A204.1 (cell line): ENCODE results near the gene OBP2A.
"Not testable (repeated sequence)": the region's sequence is repeated elsewhere in the genome, so short reads cannot be mapped to it uniquely, and the experiment has no call there.

Source experiments
- FAIRE-seq: peaks from 2 replicates; lab custom pipeline; 2012; peaks lifted over from hg19 to GRCh38; lab: Jason Lieb, UNC

The OBP2A gene

DNA sequence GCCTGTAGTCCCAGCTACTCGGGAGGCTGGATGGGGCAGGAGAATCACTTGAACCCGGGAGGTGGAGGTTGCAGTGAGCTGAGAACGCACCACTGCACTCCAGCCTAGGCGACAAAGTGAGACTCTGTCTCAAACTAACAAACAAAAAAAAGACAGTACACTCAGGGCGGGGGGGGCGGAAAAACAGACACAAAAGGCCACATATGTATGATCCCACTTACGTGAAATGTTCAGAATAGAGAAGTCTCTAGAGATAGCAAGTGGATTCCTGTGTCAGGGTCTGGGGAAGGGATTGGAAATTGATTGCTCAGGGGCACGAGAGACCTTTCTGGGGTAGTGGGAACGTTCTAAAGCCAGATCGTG lies 33.7 kb upstream of the OBP2A start:
- FAIRE-seq: no peak

DNA sequence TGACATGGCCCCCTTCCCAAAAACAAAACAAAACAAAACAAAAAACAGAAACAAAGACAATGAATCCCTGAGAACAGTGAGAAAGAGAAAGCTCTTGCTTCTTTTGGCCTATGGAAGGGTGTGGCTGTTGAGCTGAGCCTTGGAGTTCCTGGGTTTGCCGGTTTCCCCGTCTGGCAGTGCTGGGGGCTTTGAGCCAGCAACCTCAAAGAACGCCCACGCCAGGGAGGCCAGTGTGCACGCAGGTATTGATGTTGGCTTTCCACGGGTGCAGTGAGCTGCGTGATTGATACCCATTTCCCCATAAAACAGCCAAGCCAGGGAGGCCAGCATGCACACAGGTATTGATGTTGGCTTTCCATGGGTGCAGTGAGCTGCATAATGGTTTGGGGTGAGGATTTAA lies 33.0 kb upstream of the OBP2A start:
- no peak for FAIRE-seq

DNA sequence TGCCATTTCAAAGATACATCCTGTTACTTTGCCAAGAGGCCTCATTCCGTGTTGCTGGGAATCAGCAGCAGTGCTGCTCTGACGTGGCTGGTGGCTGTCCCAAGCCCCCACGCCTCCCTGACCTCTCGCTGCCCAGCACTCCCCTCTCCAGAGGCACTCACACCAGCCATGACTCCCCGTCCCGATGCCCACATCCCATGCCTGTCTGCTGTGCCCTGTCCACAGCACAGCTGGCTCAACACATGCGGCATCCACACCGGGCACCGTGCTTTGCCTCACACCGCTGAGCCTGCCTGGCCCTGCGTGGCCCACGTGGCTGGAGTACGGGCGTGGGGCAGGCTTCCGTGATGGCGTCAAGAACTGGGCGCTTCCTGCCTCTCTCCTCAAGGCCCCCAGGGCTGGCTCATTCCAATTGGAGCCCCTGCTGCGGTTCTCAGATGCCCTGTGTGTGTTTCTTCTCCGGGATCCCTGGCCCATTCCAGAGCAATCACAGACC lies 32.5 kb upstream of the OBP2A start:
- no peak for FAIRE-seq

DNA sequence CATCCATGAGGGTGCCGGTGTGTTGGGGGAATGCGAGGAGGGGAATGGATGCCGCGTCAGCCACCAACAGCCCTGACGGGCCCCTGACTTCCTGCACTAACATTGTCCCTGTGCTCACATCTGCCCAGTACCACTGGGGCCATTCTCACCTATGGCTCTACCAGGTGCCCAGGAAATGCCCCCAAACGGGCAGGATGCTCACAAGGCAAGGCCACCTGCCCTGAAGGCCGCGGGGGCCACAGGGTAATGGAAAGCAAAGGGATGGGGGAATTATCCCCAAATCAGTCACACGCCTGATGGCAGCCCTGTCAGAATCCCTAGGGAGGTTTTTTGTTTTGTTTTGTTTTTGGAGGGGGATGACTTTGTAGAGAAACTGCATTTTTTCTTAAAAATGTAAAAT lies 32.0 kb upstream of the OBP2A start:
- not testable (repeated sequence) for FAIRE-seq

DNA sequence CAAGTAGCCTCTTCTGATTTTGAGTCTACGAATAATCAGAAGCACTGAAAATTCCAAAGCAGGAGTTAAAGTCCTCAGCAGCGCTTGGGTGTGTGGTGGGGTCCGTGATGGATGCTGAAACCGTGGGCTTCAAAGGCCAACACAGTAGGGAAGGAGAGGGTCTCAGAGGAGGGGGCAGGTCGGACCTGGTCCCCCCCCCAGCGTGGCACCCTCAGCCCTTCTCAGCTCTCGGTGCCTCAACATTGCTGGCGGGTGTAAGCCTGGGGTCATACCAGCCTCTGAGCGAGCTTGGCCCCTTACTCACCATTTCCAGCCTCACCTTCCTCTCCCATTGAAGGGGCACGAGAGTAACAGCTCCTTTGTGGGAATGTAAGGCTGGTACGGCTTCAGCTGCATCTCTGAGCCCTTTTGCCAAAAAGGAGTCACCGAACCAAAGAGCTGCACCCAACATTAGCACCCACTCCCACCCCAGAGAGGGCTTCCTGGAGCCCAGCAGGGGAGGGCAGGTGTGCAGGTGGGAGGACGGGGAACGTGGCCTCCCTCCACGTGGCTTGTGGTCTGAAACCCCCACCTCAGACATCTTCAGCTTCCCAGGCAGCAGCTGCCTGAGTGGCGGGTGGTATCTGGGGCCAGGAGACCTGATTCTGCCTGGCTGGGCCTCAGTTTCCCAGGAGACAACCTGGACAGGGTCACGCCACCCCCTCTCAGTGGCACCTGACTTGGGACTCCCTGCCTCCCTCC lies 31.4 kb upstream of the OBP2A start:
- no peak for FAIRE-seq

DNA sequence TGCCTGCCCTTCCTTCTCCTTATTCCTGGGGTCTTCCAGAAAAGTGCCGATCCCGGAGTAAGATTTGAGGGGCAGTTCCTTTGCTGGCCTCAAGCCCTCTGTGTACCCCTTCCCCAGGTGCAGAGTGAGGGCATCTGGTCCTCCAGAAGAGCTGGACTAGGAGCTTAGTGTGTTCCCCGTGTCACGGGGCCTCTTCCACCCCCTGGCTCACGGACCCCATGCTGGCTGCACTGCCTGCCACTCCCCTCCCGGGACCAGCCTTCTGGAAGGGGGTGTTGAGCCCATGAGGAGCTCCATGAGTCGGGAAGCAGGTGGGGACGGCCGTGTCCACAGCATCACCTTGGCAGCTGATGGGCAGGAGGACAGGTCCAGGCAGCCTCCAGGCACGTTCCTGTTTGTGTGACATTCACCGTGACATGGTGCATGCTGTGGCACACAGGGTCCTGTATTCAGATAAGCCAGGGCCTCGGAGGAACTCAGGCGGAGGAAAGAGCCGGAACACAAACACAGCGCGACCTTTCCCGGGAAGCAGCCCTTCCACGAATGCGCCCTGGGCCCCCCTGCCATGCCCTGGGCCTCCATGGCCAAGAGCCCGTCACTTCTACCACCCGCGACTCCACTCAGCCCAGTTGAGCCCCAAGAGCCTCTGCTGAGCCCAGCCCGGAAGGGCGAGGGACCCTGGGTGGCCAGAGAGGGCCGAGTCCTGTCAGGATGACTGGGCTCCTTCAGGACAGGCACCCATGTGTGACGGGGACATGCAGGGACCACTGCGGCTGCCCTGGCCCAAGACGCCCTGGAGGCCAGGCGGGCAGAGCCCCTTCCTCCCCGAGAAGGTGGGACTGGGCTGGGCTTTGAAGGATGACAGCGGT lies 30.6 kb upstream of the OBP2A start:
- no peak for FAIRE-seq

DNA sequence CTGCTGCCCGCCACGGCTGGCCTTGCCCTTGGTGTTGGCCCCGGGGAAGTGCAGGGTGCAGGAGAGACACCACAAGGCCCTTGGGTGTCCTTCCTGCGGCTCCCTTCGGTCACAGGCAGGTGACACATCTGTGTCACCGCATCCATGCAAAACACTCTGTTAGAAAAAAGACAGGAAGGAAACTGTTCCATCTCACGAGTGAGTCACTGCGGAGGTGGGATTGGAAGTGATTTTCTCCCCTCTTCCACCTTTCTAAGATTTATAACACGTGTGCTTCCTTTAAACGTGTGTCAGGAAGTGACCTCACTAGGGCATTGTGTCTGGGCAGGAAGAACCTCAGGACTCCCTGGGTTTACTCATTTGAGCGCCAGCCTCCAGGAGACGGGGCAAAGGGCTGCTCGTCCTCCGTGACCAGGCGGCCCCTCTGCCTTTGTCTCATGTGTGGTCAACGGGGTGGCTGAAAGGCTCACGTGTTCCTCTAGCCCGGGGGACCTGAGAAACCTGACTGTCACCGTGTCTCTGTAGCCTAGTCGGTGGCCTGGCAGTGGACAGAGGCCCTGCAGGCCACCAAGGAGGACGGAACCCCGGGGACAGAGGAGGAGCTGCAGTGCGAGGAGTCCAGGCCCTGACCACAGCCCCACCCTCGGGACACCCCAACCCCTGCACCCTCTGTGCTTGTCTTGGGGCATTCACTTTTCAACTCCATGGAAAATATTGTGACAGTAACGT lies 29.6 kb upstream of the OBP2A start:
- FAIRE-seq: no peak

DNA sequence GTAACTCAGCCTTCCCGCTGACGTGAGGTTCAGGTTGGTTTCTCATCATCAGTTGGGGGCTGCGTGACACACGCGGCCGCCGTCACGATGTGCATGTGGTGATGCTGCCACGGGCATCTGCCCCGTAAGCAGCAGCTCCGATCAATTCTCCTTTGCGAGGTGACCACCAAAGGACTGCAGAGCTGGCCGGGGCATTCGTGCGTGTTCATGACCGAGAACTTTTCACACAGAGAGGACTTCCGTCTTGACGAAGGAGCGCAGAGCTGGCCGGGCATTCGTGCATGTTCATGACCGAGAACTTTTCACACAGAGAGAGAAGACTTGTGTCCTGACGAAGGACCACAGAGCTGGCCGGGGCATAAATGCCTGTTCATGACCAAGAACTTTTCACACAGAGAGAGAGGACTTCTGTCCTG lies 28.5 kb upstream of the OBP2A start:
- no peak for FAIRE-seq

DNA sequence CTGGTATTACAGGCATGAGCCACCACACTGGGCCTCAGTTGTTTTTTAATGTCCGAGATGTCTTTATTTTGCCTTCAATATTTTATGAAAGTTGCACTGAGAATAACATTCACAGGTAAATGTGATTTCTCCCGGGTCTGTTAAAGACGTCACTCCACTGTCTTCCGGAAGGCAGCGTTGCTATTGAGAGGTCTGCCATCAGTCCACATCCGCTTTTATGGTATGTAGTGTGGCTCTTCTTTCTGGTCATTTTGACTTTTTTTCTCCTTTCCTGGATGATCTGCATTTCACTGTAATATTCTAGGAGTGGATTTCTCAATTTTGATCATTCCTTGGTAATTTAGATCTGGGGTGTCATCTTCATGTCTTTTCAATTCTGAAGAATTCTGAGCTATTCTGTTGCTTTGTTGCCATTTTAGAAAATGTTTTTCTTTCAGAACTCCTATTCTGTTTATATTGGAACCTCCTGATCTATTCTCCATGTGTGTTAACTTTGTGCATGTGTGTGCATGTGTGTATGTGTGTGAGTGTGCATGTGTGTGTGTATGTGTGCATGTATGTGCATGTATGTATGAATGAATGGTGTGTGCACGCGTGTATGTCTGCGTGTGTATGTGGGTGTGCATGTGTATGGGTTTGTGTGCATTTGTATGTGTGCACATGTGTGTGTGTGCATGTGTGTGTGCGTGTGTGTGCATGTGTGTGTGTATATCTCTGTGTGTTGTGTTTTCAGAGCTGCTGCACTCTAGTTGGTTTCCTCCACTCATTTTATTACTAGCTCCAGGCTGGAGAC lies 26.6 kb upstream of the OBP2A start:
- FAIRE-seq: no peak

DNA sequence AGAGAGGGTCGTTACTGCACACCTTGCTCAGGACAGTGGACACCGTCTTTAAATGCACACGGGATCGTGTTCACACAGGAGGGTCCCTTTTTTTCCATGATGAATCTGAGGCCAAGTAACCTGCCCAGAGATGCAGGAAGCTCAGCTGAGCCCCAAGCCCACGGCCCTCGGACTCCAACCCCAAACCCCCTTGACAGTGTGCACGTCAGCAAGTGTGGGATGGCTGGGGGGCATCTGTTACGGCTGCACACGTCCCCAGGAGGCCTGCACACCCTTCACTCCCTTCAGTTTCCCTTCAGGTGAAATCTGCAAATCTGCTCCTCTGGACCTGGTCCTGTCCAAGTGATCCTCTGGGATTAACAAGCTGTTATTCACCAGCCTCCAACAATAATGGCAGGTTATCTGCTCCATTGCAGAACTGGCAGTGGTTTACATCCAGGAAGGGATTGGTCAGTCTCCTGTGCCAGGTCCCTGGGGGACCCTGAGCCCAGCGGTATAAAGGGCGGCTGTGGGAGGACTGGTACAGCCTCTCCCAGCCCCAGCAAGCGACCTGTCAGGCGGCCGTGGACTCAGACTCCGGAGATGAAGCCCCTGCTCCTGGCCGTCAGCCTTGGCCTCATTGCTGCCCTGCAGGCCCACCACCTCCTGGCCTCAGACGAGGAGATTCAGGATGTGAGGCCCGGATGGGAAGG lies 24.9 kb upstream of the OBP2A start, which contains the start of gene LCN1:
Gene LCN1 (plus strand): TSS at position 525 of the 692 bp plus-strand sequence. CDS start 58 bp downstream, at position 583.
- no peak for FAIRE-seq

DNA sequence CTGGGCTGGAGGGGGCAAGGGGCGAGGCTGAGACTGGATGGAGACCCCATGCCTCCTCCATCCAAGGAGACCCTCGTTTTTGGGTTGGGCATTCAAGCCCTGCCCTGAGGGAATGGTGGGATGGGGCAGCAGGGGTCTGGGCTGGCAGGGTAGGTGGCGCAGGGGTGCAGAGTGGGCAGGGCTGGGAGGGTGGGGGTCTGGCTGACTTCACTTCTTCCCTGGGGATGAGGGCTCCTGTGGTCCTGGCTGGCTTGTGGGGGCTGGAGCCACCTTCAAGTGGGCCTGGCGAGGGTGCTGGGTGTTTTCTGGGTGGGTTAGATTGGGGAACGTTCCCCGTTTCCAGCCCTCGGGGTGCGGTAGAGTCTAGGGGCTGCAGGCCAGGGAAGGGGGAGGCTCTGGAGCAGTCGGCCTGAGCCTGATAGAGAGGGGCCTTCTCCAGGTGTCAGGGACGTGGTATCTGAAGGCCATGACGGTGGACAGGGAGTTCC lies 24.3 kb upstream of the OBP2A start:
- no peak for FAIRE-seq

DNA sequence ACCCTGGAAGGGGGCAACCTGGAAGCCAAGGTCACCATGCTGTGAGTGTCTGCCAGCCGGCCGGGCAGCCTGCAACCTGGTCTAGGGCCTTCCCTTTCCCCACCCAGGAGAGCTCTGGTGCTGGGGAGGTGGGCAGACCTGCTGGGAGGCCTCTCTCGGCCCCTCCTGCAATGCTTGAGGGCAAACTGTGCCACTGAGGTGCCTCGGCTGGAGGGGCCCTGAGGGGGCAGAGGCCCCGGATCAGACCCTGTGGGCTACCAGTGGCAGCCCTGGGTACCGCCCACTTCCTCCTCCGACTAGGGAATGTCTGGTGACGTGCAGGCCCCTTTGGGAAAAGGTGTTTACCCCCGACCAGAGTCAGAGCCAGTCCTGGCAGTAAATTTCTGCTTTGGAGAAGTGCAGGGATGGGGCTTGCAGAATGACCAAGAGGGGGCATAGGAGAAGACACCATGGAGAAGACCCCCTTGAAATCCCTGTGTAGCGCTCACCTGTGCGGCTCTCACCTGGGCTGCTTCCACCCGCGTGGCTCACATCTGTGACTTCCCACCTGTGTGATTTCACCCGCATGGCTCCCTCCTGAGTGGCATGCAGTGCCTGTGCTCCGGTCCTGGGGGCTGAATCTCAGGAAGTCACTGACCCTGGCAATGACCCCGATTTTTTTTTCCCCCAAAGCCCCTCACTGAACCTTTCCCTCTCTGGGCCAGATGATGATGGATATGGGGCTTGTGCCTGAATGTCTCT lies 23.6 kb upstream of the OBP2A start:
- no peak for FAIRE-seq

DNA sequence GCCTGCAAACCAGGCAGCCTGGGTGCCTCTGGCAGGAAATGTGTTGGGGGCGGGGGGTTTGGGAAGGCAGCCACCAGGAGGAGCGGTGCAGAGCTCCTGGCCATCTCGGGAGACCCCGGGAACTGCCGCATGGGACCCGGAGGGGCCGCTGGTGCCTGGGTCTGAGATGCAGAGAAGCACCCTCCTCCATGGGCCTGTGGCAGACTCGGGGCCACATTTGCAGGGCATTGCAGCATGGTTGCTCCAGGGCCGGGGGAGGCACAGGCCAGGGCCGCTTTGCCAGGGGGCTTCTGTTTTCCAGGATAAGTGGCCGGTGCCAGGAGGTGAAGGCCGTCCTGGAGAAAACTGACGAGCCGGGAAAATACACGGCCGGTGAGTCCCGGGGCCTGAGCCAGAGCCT lies 23.0 kb upstream of the OBP2A start:
- no peak for FAIRE-seq

DNA sequence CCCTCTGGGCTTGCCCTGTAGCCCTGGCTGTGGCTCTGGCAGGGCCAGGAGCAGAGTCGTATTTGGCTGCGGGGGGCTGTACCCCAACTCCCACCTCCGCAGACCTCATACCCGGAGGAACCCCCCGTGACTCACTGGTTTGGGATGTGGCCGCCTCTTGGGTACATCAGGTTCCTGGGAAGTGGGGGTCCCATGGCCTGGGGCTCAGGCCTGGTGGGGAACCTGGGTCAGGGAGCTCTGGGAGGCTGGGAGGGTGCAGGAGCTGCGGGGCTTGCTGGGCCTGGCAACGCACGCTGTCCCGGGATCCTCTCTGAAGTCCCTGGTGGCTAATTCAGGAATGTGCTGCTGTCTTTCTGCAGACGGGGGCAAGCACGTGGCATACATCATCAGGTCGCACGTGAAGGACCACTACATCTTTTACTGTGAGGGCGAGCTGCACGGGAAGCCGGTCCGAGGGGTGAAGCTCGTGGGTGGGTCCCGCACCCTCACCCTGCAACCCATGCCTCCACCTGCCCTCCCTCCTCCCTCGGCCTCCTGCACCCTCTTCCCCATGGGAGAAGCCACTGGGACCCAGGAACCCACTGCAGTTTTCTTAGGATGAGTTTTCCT lies 22.3 kb upstream of the OBP2A start:
- FAIRE-seq: no peak

DNA sequence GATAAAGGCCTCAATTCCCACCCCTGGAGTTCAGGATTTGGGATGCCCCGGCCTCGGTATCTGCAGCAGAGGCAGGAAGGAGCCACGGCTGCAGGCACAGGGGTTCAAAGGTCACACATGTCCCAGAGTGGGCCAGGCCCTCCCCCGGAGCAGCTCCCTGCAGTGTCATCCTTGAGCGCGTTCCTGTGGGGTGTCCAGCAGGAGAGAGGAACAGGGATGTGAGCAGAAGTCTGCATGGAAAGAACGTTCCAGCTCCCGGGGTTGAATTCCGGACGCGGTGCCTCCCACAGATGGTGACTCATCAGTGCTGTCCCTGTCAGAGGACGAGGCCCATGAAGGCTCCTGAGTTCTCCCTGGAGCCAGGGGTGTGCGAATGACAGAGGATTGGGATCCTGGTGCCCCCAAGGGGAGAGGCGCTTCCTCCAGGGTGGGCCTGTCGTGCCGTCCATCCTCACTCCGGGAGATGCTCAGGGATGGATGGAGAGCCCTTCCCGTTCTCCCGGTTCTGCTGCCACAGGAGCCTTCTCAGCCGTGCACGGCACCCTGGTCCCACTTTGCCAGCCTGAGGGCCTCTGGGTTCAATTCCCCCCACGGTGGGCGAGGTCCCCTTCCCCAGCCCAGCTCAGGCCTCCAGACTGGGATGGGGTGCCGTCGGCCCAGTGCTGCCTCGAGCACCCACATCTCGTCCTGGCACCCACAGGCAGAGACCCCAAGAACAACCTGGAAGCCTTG lies 21.6 kb upstream of the OBP2A start:
- FAIRE-seq: no peak

DNA sequence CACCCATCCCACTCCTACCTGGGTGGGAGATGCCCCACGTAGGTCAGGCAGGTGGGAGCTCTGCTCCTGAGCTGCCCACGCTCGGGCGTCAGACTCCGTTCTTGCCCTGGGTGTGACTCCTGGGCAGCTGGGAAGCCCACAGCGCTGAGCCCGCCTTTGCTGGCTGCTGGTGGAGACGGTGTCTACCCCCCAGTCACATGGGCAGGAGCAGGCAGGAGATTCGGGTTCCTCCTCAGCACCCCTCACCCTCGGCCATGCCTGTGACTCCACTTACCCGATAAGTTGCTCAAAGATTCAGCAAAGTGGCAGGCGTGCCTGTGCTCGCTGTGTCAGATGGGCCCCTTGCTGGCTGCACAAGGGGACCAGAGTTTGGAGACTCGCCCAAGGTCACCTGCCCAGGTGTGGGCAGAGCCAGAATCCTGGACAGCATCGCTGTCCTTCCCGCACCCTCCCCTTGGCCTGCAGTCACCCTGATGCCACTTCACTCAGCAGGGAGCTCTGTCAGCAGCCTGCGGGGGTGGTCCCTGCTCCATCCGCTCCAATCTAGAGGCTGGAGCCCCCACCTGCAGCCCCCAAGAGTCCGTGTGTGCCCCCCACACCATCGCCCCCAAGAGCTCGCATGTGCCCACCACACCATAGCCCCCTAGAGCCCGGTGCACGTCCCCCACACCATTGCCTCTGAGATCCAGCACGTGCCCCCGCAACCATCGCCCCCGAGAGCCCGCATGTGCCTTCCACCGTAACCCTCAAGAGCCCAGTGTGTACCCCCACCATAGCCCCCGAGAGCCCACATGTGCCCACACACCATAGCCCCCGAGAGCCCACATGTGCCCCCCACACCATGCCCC lies 20.5 kb upstream of the OBP2A start:
- FAIRE-seq: no peak

DNA sequence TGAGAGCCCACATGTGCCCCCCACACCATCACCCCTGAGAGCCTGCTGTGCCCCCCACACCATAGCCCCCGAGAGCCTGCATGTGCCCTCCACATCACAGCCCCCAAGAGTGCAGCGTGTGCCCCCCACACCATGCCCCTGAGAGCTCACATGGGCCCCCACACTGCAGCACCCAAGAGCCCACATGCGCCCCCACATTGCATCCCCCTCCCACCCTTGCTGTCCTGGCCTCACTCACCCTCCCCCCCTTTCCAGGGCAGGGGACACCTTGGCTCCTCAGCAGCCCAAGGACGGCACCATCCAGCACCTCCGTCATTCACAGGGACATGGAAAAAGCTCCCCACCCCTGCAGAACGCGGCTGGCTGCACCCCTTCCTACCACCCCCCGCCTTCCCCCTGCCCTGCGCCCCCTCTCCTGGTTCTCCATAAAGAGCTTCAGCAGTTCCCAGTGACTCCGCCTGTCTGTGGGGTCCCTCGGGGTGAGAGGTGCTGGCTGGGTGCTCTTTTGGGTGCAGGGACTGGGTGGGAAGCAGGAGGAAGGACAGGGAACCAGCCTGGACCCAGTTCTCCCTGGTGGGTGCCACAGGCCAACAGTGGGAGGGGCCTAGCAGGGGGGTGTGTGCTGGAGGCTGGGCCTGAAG lies 19.7 kb upstream of the OBP2A start:
- FAIRE-seq: no peak
